K562 (cell line): Measurements from ENCODE around the gene ANKRD6. TPM values are rescaled to one million over a fixed set of nuclear protein-coding genes. Genes with fewer than 3 reads are reported as not detected.

ENCODE experiments used
- ATAC-seq: fragments of 200-7000 bp; cut with Tn5 transposase; 3 replicates; pipeline ENCODE4 v1.9.1; 2020; ENCODE audit warnings: moderate library complexity
- BruUV-seq: library from RNA; stranded (reverse); fragments of 400-500 nt; replicated peaks from 2 replicates; lab custom pipeline; 2021; lab: Mats Ljungman, UMichigan
- CTCF ChIA-PET: fragments of 300-600 bp; formaldehyde crosslinking; extraction: SDS; loops from one replicate; lab custom pipeline; 2021; ENCODE audit warnings: low intra/inter-chr PET ratio; lab: Yijun Ruan, JAX
- POLR2A ChIA-PET: fragments of 300-600, 350-650 bp; sonication (Branson Sonifier 250); formaldehyde crosslinking; extraction: SDS; loops from one replicate; lab custom pipeline; 2021; ENCODE audit warnings: antibody characterized with exemption, inconsistent platforms; lab: Yijun Ruan, JAX
- DNase-seq, 4 experiments: peaks; one replicate each; pipeline versions ENCODE4 v3.0.0 to v3.0.0-alpha.2; 2011 to 2018; ENCODE audit warnings: low spot score in 3 of 4, mixed read lengths in 3 of 4; ENCODE audit errors: extremely low read depth in 1 of 4
- FAIRE-seq: peaks from 2 replicates; lab custom pipeline; 2011; peaks lifted over from hg19 to GRCh38; lab: Jason Lieb, UNC
- H2AFZ ChIP-seq: 2 replicates; pipeline ENCODE4 v1.6.0; 2011; ENCODE audit warnings: low read depth, low read length, control low read depth, inconsistent platforms
- H3K27ac ChIP-seq: fragments of 200-600 bp; 3 replicates; pipeline ENCODE4 v1.8.0; 2011; ENCODE audit warnings: low read depth, mild to moderate bottlenecking, control low read depth, inconsistent platforms, low read length, moderate library complexity, mixed read lengths; ENCODE audit errors: extremely low read depth
- H3K27me3 ChIP-seq, 2 experiments: fragments of 300-600 bp in 1 of 2; 2 replicates in 1 of 2; 3 replicates in 1 of 2; pipeline versions ENCODE4 v1.6.0 to v1.8.0; 2011; ENCODE audit warnings: inconsistent platforms in 2 of 2, low read length in 2 of 2, mild to moderate bottlenecking in 1 of 2, mixed read lengths in 1 of 2, moderate library complexity in 1 of 2; ENCODE audit not compliant: control insufficient read depth in 2 of 2, insufficient read depth in 2 of 2
- H3K36me3 ChIP-seq: fragments of 300-600 bp; 3 replicates; pipeline ENCODE4 v1.8.0; 2011; ENCODE audit warnings: mild to moderate bottlenecking, low read length, inconsistent platforms; ENCODE audit not compliant: control insufficient read depth, insufficient read depth
- H3K4me1 ChIP-seq, 2 experiments: fragments of 200-600 bp in 1 of 2; replicated peaks in 1 of 2; 2 replicates in 1 of 2; 3 replicates in 1 of 2; pipeline versions ENCODE4 v1.5.1 to v1.8.0; 2011; ENCODE audit warnings: inconsistent platforms in 2 of 2, low read length in 2 of 2, mild to moderate bottlenecking in 1 of 2, mixed read lengths in 1 of 2, moderate library complexity in 1 of 2; ENCODE audit not compliant: control insufficient read depth in 2 of 2, insufficient read depth in 2 of 2
- H3K4me2 ChIP-seq: 2 replicates; pipeline ENCODE4 v1.6.1; 2011; ENCODE audit warnings: low read length, control low read depth, inconsistent platforms, mixed read lengths; ENCODE audit not compliant: insufficient read depth
- H3K4me3 ChIP-seq: fragments of 200-600 bp; sonication (generic), shearing (Covaris generic); 2 replicates; pipeline ENCODE4 v1.5.1; 2016; ENCODE audit warnings: control low read depth, inconsistent platforms
- H3K79me2 ChIP-seq: fragments of 200-600 bp; 3 replicates; pipeline ENCODE4 v1.8.0; 2011; ENCODE audit warnings: low read length, inconsistent platforms; ENCODE audit not compliant: control insufficient read depth, insufficient read depth
- H3K9ac ChIP-seq, 2 experiments: 2 replicates each; pipeline versions ENCODE4 v1.6.0 to v1.6.1; 2011; ENCODE audit warnings: low read depth in 2 of 2, low read length in 2 of 2, control low read depth in 1 of 2, inconsistent platforms in 1 of 2, mild to moderate bottlenecking in 1 of 2, mixed read lengths in 1 of 2; ENCODE audit not compliant: insufficient read depth in 1 of 2
- H3K9me1 ChIP-seq: one replicate; pipeline ENCODE4 v1.6.0; 2011; ENCODE audit warnings: inconsistent platforms, mild to moderate bottlenecking, low read length, moderate library complexity; ENCODE audit not compliant: control insufficient read depth, insufficient read depth
- H3K9me3 ChIP-seq: replicated peaks from 2 replicates; pipeline ENCODE4 v1.5.1; 2011; ENCODE audit warnings: low read depth, low read length, inconsistent platforms; ENCODE audit not compliant: control insufficient read depth, insufficient read depth
- H4K20me1 ChIP-seq: replicated peaks from 2 replicates; pipeline ENCODE4 v1.6.1; 2011; ENCODE audit warnings: low read length, inconsistent platforms, mixed read lengths; ENCODE audit not compliant: control insufficient read depth, insufficient read depth
- CEBPB ChIP-seq: fragments of 450-650 bp; IDR thresholded peaks from 2 replicates; pipeline ENCODE4 v1.6.1; 2016; ENCODE audit warnings: missing genetic modification characterization, missing compliant biosample characterization
- DIDO1 ChIP-seq: fragments of 450-650 bp; IDR thresholded peaks from 2 replicates; pipeline ENCODE4 v1.6.1; 2016; ENCODE audit warnings: low read depth, missing biosample characterization, missing genetic modification characterization
- FIP1L1 ChIP-seq: fragments of 200-400 bp; formaldehyde crosslinking; IDR thresholded peaks from 2 replicates; pipeline ENCODE4 v1.6.1; 2018; ENCODE audit warnings: mild to moderate bottlenecking, low read depth, low read length; ENCODE audit not compliant: poor library complexity, severe bottlenecking
- GTF2F1 ChIP-seq: IDR thresholded peaks from 2 replicates; pipeline ENCODE4 v1.6.1; 2011; ENCODE audit warnings: low read depth, low read length, improper control_type of control experiment
- NFXL1 ChIP-seq: fragments of 450-650 bp; formaldehyde crosslinking; IDR thresholded peaks from 2 replicates; pipeline ENCODE4 v1.4.0; 2021; ENCODE audit warnings: mild to moderate bottlenecking
- RBBP5 ChIP-seq: fragments of 200-600 bp; sonication (generic); IDR thresholded peaks from 2 replicates; pipeline ENCODE4 v1.6.1; 2012; ENCODE audit warnings: borderline replicate concordance, mild to moderate bottlenecking, low read length, control low read depth, inconsistent platforms; ENCODE audit not compliant: insufficient read depth, poor library complexity, severe bottlenecking
- ZNF668 ChIP-seq: fragments of 250-450 bp; sonication (Bioruptor Pico); IDR thresholded peaks from 2 replicates; pipeline ENCODE4 v1.8.0; 2022; ENCODE audit warnings: mild to moderate bottlenecking, inconsistent platforms
- ZNF76 ChIP-seq: fragments of 250-450 bp; sonication (Bioruptor Pico); IDR thresholded peaks from 2 replicates; pipeline ENCODE4 v1.4.0; 2020; ENCODE audit warnings: mild to moderate bottlenecking, moderate library complexity, borderline replicate concordance
- WGBS: fragments of 100-300 bp; shearing (Covaris generic); methylation state at CpG from one replicate; pipeline ENCODE4 v1.1.6; 2016; ENCODE audit warnings: low coverage, mixed read lengths; ENCODE audit not compliant: insufficient coverage; ENCODE audit errors: missing lambda C conversion rate; 5-methylcytosine and 5-hydroxymethylcytosine counted together
- in situ Hi-C: fragments of 300-500 bp; cut with MboI; formaldehyde crosslinking; loops from 4 replicates; pipeline ENCODE4 v1.15.0; 2018; ENCODE audit warnings: inconsistent platforms, mixed read lengths
- intact Hi-C: fragments of 100-400 bp; cut with micrococcal nuclease; formaldehyde crosslinking; loops from 2 replicates; pipeline ENCODE4 v1.14.2; 2022
- polyA plus RNA-seq, 8 experiments: library from polyadenylated mRNA; depleted of rRNA in 4 of 8; stranded (reverse) in 5 of 8; unstranded in 3 of 8; fragments of >200 nt; fragmentation: Nextera tagmentation in 2 of 8; fragmentation: Illumina TruSeq in 1 of 8; extraction: Ambion mirVana in 2 of 8; extraction: Trizol in 1 of 8; gene quantifications; 2 replicates each; pipeline versions ENCODE4 v1.2.1 to v1.2.3, GENCODE V29; 2011 to 2014; ENCODE audit warnings: inconsistent platforms in 1 of 8, missing spikeins in 1 of 8
- total RNA-seq, 7 experiments: library from RNA; depleted of rRNA in 6 of 7; stranded (reverse); fragments of >200 nt in 6 of 7; fragmentation: Illumina TruSeq in 2 of 7; extraction: Trizol in 2 of 7; gene quantifications; 2 replicates each; pipeline versions ENCODE4 v1.2.1 to v1.2.3, GENCODE V29; 2011 to 2021; ENCODE audit warnings: low replicate concordance in 1 of 7

Gene ANKRD6
- total and polyA plus RNA-seq, 9 of the 15 experiments (the other 6 are each of a cell fraction or from before 2014, with no cell fraction given) = 0.04 to 0.22 (median 0.08) TPM; not detected in 4

GRCh38 chr6:89482126-89482525, 49.2 kb downstream of the ANKRD6 start:
- ATAC-seq = no peak
- CTCF ChIA-PET = no interaction called here
- Histone ChIP-seq H2AFZ (no peak overlapping the region), H3K9me1 (no peaks in the 10 kb centered on the region), H4K20me1 (no peaks in the 10 kb centered on the region), H3K36me3 (no peaks in the 10 kb centered on the region), H3K27me3 (peaks cover 4 to 20% of the 10 kb centered on the region in 2 experiments; a peak in 3 of 5 replicates), H3K9ac (no peak overlapping the region), H3K9me3 (no peaks in the 10 kb centered on the region), H3K4me1 (no peaks in the 10 kb centered on the region)
- no TSS peak for BruUV-seq
- 0% methylated on average over 1 of the region's 1 CpG for WGBS
- in situ Hi-C loops = no loop called here
- POLR2A ChIA-PET = no interaction called here
- TF ChIP-seq ZNF76 (CRISPR knock-in tag) = no peak
- TF ChIP-seq GTF2F1 = no peak
- no peak for TF ChIP-seq FIP1L1
- no peak for TF ChIP-seq RBBP5
- no peak for TF ChIP-seq NFXL1 (CRISPR knock-in tag)
- TF ChIP-seq CEBPB (tag) = no peak
- TF ChIP-seq DIDO1 (tag) = no peak
- no peak for TF ChIP-seq ZNF668
- TF ChIP-seq, all 486 proteins: peak for 0
- no peak overlapping the region for H3K27ac ChIP-seq
- intact Hi-C loops = no loop called here
- H3K4me3 ChIP-seq = no peak overlapping the region
- FAIRE-seq = no peak
- no peak for DNase-seq
- no peak overlapping the region for H3K4me2 ChIP-seq
- no peaks in the 10 kb centered on the region for H3K79me2 ChIP-seq
